Measurements from ENCODE around the gene PRKCE.

DNA sequence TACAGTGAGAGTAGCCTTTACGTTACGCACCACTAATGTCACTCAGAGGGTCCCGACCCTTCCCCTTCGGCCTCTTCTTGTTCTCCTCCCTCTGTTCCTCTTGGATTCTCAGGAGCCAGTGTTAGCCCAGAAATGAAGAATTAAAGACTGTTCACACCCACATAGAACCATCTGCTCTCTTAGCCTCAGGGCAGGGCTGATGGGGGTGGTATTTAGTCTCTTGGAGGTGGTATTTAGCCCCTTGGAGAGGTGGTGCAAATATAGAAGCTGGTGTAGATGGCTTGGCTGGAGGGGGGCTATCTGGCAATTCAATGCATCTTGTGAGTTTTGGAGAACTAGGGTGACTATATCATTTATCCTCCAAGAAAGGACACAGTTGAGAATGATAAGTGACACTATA lies 286.5 kb downstream of the PRKCE start:
- TF ChIP-seq, protein P1, sequence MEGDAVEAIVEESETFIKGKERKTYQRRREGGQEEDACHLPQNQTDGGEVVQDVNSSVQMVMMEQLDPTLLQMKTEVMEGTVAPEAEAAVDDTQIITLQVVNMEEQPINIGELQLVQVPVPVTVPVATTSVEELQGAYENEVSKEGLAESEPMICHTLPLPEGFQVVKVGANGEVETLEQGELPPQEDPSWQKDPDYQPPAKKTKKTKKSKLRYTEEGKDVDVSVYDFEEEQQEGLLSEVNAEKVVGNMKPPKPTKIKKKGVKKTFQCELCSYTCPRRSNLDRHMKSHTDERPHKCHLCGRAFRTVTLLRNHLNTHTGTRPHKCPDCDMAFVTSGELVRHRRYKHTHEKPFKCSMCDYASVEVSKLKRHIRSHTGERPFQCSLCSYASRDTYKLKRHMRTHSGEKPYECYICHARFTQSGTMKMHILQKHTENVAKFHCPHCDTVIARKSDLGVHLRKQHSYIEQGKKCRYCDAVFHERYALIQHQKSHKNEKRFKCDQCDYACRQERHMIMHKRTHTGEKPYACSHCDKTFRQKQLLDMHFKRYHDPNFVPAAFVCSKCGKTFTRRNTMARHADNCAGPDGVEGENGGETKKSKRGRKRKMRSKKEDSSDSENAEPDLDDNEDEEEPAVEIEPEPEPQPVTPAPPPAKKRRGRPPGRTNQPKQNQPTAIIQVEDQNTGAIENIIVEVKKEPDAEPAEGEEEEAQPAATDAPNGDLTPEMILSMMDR (IDR thresholded peaks at IDR 0.05; ENCODE audit: poor library complexity) = no peak
- TF ChIP-seq EZH2 (IDR thresholded peaks at IDR 0.05; ENCODE audit: borderline replicate concordance) = no peak
